HG03159 (cell line): ENCODE data around the gene HOXC9.

ENCODE experiments used
- ATAC-seq: cut with Tn5 transposase; IDR thresholded peaks from one replicate; pipeline ENCODE4 v1.9.1; 2021; ENCODE audit warnings: mild to moderate bottlenecking, moderate library complexity; ENCODE audit not compliant: unreplicated experiment

The HOXC9 gene

DNA sequence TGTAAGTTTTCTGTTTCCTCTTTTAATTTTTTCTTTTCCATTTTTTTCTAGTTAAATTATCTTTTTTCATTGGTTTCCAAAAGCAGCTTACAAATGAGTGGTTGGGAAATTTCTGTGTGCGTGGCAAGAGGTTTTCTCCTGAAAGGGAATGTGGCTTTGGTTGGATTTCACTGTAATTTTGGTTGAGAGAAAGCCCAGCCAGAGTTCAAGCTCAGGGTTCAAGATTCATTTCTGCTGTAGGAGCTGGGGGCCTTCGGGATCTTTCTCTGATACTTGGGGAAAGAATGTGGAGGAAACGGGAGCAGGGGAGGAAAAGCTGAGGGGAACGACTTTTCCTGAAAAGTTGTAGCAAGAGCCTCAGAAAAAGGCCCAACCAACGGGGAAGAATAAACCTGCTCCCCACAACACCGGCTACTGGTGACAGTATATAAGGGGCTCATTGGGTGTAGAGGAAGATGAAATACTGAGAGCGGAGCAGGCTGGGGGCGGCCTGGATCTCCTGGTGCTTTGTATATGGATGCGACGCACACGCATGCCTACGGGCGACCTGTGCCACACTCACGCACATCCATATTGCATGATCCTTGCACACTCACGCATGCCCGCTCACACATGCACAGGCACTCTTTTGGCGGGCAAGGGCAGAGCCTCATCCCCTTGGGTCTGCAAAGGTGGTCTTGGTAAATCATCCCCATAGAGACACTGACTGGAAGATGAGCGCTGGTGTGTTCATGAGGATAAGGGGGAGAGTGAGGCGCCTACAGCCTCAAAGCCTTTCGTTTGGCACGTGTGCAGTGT lies 13.1 kb upstream of the HOXC9 start:
- no peak for ATAC-seq

- no peak for ATAC-seq
Measured at GRCh38 chr12:53987787-53988230, 12.2 kb upstream of the HOXC9 start.

GRCh38 chr12:53988541-53989226 lies 11.3 kb upstream of the HOXC9 start:
- ATAC-seq = no peak

- ATAC-seq = no peak
Measured at GRCh38 chr12:53989227-53990113, 10.5 kb upstream of the HOXC9 start.

DNA sequence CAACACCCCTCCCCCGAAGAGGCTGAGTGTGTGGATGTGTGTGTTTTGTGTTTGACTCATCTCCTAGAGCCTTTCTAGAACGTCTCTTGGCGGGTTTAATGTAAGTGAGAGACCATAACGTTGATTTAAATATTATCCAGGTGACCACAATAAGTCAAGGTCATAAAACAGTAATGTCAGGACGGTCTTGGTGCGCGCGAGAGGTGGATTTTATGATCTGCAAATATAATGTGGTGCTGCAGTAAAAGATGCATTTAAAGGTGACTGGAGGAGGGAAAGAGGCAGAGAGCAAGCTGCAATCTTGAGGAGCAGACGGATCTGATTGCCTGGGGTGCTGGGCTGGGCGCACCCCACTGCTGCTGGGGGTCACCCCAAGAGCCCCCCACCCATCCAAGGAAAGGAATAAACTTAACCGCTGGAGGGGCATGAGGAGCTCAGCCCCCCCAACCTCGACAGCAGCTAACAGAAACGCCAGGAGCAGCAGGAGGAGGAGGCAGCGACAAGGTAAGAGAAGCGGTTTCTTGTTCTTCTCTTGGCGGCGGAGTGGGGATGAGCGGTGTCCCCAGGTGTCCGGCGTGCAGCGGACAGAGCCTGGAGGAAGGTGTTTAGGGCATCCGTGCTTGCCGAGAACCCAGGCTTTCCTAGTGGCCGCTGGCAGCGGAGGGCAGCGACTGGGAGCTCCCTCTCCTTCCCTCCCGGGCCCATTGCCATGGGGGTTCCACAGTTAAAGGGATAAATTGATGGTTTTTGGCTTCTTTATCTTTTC lies 9.5 kb upstream of the HOXC9 start:
- no peak for ATAC-seq

- no peak for ATAC-seq
Measured at GRCh38 chr12:53991077-53991460, 8.9 kb upstream of the HOXC9 start.

- no peak for ATAC-seq
Measured at GRCh38 chr12:53992377-53992889, 7.5 kb upstream of the HOXC9 start.

GRCh38 chr12:53993162-53994008 lies 6.6 kb upstream of the HOXC9 start:
- no peak for ATAC-seq

GRCh38 chr12:53994009-53994263 lies 6.0 kb upstream of the HOXC9 start:
- no peak for ATAC-seq

- no peak for ATAC-seq
Measured at GRCh38 chr12:53994264-53995001, 5.5 kb upstream of the HOXC9 start.

GRCh38 chr12:53995002-53995377 lies 5.0 kb upstream of the HOXC9 start:
- no peak for ATAC-seq

- no peak for ATAC-seq
Measured at GRCh38 chr12:53995378-53996239, 4.4 kb upstream of the HOXC9 start.

GRCh38 chr12:53996240-53997203 lies 3.4 kb upstream of the HOXC9 start:
- no peak for ATAC-seq

GRCh38 chr12:53997204-53998109 lies 2.5 kb upstream of the HOXC9 start:
- ATAC-seq = no peak

GRCh38 chr12:53998110-53998899 lies 1.7 kb upstream of the HOXC9 start:
- ATAC-seq = no peak
